ENCODE results near the gene PEX5.

DNA sequence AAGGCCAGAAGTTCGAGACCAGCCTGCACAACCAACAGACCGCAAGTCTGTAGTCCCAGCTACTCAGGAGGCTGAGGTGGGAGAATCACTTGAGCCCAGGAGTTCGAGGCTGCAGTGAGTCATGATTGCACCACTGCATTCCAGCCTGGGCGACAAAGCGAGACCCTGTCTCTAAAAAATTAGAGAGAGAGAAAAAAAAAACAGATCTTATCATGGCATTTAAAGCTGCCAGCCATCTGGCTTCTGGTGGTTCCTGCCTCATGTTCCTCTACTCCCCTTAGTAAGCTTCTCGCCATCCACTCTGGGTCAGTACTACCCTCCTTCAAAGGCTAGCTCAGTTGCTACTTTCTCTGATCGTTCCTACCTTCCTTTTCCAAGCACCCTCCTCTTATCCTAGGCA is 43.3 kb upstream of the PEX5 start:
- TF ChIP-seq, protein P1, sequence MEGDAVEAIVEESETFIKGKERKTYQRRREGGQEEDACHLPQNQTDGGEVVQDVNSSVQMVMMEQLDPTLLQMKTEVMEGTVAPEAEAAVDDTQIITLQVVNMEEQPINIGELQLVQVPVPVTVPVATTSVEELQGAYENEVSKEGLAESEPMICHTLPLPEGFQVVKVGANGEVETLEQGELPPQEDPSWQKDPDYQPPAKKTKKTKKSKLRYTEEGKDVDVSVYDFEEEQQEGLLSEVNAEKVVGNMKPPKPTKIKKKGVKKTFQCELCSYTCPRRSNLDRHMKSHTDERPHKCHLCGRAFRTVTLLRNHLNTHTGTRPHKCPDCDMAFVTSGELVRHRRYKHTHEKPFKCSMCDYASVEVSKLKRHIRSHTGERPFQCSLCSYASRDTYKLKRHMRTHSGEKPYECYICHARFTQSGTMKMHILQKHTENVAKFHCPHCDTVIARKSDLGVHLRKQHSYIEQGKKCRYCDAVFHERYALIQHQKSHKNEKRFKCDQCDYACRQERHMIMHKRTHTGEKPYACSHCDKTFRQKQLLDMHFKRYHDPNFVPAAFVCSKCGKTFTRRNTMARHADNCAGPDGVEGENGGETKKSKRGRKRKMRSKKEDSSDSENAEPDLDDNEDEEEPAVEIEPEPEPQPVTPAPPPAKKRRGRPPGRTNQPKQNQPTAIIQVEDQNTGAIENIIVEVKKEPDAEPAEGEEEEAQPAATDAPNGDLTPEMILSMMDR (IDR thresholded peaks at IDR 0.05; ENCODE audit: low read depth, low read length): no peak
- TF ChIP-seq EZH2phosphoT487 (IDR thresholded peaks at IDR 0.05; ENCODE audit: low read depth): no peak

All from OCI-LY3 (cell line).